ENCODE results near the gene PKDCC. TPM values are rescaled to one million over a fixed set of nuclear protein-coding genes. Genes with fewer than 3 reads are reported as not detected.

The PKDCC gene
- total and polyA plus RNA-seq, 10 of the 15 experiments (the other 5 are each of a cell fraction or from before 2014, with no cell fraction given): 0.13 to 10.2 (median 2.3) TPM

DNA sequence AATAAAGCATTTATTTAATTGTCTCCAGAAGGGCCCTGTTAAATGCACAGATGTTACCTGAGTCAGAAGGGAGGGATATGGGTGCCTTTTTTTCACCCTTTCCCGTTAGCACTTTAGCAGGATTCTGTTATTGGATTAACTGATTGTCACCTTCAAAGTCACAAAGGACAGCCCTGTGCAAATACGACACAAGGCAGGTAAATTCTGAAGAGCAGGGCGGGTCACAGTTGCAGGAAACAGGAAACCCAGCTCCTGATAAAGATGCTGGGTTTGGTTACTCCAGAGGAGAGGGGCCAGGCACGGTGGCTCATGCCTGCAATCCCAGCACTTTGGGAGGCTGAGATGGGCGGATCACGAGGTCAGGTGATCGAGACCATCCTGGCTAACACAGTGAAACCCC lies 11.4 kb upstream of the PKDCC start:
- intact Hi-C loops (cut with micrococcal nuclease; ENCODE audit: unreplicated experiment) (no loop called here), in situ Hi-C loops (cut with MboI) (no loop called here)
- H2AFZ ChIP-seq (ENCODE audit: control insufficient read depth, low read depth, low read length): no peak overlapping the region
- H3K4me3 ChIP-seq: no peak overlapping the region
- H3K9me3 ChIP-seq (replicated peaks; ENCODE audit: control insufficient read depth, insufficient read depth, low read length): no peaks in the 10 kb centered on the region
- H3K36me3 ChIP-seq (ENCODE audit: control insufficient read depth in 2 of 2, insufficient read depth in 2 of 2, low read length in 1 of 2): no peaks in the 10 kb centered on the region
- SMC1A ChIA-PET (ENCODE audit: uncharacterized antibody, unreplicated experiment): no interaction called here
- H4K20me1 ChIP-seq (ENCODE audit: control insufficient read depth, insufficient read depth): no peaks in the 10 kb centered on the region
- TF ChIP-seq, protein P1, sequence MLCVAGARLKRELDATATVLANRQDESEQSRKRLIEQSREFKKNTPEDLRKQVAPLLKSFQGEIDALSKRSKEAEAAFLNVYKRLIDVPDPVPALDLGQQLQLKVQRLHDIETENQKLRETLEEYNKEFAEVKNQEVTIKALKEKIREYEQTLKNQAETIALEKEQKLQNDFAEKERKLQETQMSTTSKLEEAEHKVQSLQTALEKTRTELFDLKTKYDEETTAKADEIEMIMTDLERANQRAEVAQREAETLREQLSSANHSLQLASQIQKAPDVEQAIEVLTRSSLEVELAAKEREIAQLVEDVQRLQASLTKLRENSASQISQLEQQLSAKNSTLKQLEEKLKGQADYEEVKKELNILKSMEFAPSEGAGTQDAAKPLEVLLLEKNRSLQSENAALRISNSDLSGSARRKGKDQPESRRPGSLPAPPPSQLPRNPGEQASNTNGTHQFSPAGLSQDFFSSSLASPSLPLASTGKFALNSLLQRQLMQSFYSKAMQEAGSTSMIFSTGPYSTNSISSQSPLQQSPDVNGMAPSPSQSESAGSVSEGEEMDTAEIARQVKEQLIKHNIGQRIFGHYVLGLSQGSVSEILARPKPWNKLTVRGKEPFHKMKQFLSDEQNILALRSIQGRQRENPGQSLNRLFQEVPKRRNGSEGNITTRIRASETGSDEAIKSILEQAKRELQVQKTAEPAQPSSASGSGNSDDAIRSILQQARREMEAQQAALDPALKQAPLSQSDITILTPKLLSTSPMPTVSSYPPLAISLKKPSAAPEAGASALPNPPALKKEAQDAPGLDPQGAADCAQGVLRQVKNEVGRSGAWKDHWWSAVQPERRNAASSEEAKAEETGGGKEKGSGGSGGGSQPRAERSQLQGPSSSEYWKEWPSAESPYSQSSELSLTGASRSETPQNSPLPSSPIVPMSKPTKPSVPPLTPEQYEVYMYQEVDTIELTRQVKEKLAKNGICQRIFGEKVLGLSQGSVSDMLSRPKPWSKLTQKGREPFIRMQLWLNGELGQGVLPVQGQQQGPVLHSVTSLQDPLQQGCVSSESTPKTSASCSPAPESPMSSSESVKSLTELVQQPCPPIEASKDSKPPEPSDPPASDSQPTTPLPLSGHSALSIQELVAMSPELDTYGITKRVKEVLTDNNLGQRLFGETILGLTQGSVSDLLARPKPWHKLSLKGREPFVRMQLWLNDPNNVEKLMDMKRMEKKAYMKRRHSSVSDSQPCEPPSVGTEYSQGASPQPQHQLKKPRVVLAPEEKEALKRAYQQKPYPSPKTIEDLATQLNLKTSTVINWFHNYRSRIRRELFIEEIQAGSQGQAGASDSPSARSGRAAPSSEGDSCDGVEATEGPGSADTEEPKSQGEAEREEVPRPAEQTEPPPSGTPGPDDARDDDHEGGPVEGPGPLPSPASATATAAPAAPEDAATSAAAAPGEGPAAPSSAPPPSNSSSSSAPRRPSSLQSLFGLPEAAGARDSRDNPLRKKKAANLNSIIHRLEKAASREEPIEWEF (IDR thresholded peaks at IDR 0.05; ENCODE audit: insufficient replicate concordance, low read depth, low read length): no peak
- no peak for TF ChIP-seq ATF7 (IDR thresholded peaks at IDR 0.05; ENCODE audit: low read depth)
- no peak for TF ChIP-seq BHLHE40 (IDR thresholded peaks at IDR 0.05; ENCODE audit: borderline replicate concordance in 1 of 2, low read depth in 2 of 2, low read length in 1 of 2)
- TF ChIP-seq FOXM1 (IDR thresholded peaks at IDR 0.05; ENCODE audit: low read depth, low read length): no peak
- no peak for TF ChIP-seq EED (IDR thresholded peaks at IDR 0.05; ENCODE audit: low read depth)
- TF ChIP-seq EGR1 (IDR thresholded peaks at IDR 0.05; ENCODE audit: borderline replicate concordance in 1 of 2, low read depth in 2 of 2, low read length in 2 of 2): no peak
- TF ChIP-seq HDGF (IDR thresholded peaks at IDR 0.05): no peak
- no peak for TF ChIP-seq ZNF217 (IDR thresholded peaks at IDR 0.05)
- no peak for TF ChIP-seq CBX3 (IDR thresholded peaks at IDR 0.05; ENCODE audit: borderline replicate concordance, low read depth)
- TF ChIP-seq, protein P2, sequence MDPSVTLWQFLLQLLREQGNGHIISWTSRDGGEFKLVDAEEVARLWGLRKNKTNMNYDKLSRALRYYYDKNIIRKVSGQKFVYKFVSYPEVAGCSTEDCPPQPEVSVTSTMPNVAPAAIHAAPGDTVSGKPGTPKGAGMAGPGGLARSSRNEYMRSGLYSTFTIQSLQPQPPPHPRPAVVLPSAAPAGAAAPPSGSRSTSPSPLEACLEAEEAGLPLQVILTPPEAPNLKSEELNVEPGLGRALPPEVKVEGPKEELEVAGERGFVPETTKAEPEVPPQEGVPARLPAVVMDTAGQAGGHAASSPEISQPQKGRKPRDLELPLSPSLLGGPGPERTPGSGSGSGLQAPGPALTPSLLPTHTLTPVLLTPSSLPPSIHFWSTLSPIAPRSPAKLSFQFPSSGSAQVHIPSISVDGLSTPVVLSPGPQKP (IDR thresholded peaks at IDR 0.05; ENCODE audit: low read depth, low read length): no peak
- TF ChIP-seq SMC3 (IDR thresholded peaks at IDR 0.05; ENCODE audit: borderline replicate concordance, low read length): no peak
- no peak overlapping the region for H3K4me2 ChIP-seq (ENCODE audit: control insufficient read depth, insufficient read depth)
- DNase-seq (ENCODE audit: low read depth, low spot score) (no peak), FAIRE-seq (no peak), ATAC-seq (no peak)
- H3K9ac ChIP-seq (ENCODE audit: control insufficient read depth, insufficient read depth, low read length): no peak overlapping the region
- BruUV-seq (replicated peaks): no TSS peak
- no peaks in the 10 kb centered on the region for H3K79me2 ChIP-seq (ENCODE audit: control insufficient read depth, insufficient read depth, low read length)
- POLR2A ChIA-PET: no interaction called here
- H3K27me3 ChIP-seq (replicated peaks in 1 of 2; ENCODE audit: control insufficient read depth in 2 of 2, insufficient read depth in 2 of 2, low read length in 1 of 2): no peaks in the 10 kb centered on the region; a peak in 1 of 4 replicates
- RAD21 ChIA-PET (ENCODE audit: unreplicated experiment): no interaction called here
- no peak overlapping the region for H3K27ac ChIP-seq (ENCODE audit: control insufficient read depth, insufficient read depth)
- CTCF ChIA-PET: no interaction called here
- H3K4me1 ChIP-seq (ENCODE audit: control insufficient read depth, insufficient read depth, low read length): peaks cover 4% of the 10 kb centered on the region; the same call in 1 of the 2 replicates
- WGBS (ENCODE audit: insufficient coverage, insufficient replicate concordance, low lambda C conversion rate, missing lambda C conversion rate): 42% methylated on average over 7 of the region's 7 CpGs
